ENCODE results near the gene HOXA7. TPM values are rescaled to one million over a fixed set of nuclear protein-coding genes. Genes with fewer than 3 reads are reported as not detected.

HOXA7 gene
- total RNA-seq, 6 experiments from 2014 or later, result 6.2 to 8.2 (median 6.8) TPM

DNA sequence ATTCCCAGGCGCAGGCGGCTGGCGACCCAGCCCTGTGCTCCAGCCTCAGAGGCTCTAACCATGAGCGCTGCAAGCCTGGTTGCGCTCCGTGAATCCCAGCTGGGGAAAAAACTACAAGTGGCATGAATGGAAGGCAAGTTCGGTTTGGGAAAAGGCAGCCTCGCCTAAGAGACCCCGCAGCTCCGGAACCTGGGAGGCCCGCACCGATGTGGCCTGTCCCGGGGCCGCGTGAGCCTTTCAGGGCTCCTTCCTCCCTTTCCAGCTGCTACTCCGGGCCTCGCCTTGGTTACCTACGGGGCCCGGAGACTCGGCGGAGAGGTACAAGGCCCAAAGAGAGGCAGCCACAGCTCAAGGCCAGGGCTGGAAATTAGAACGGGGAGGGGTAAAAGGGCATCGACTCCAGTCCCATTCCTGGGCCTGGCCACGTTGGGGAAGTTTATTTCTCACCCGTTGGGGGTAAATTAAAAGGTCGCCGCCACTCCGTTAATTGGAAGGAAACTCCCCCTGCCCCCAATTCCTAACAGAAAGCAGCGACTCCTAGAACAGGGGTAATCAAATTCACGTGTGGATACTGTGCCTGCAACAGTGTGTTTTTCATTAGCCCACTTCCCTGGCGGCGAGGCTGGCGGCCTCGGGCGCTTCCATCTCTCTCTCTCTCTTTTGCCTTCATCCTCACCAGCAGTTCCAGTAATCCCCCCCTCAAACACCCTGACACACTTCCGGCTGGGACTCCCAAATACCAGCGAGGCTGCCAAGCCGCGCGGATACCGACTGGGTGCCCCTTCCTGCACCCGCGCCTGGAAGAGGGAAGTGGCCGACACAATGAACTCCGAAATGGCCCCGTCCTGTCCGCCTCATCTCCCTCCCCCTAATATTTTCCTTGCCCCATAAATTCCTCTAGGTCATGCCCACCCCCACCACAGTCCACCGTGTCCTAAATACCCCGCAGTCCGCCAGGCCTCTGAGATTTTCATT is 10.3 kb upstream of the HOXA7 start:
- TF ChIP-seq, protein P1, sequence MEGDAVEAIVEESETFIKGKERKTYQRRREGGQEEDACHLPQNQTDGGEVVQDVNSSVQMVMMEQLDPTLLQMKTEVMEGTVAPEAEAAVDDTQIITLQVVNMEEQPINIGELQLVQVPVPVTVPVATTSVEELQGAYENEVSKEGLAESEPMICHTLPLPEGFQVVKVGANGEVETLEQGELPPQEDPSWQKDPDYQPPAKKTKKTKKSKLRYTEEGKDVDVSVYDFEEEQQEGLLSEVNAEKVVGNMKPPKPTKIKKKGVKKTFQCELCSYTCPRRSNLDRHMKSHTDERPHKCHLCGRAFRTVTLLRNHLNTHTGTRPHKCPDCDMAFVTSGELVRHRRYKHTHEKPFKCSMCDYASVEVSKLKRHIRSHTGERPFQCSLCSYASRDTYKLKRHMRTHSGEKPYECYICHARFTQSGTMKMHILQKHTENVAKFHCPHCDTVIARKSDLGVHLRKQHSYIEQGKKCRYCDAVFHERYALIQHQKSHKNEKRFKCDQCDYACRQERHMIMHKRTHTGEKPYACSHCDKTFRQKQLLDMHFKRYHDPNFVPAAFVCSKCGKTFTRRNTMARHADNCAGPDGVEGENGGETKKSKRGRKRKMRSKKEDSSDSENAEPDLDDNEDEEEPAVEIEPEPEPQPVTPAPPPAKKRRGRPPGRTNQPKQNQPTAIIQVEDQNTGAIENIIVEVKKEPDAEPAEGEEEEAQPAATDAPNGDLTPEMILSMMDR (IDR thresholded peaks at IDR 0.05), result no peak
- peak overlapping the region; percentile 99 for H3K27ac Mint-ChIP-seq
- H3K9me3 Mint-ChIP-seq, result no peaks in the 10 kb centered on the region
- peaks cover 72% of the 10 kb centered on the region for H3K36me3 Mint-ChIP-seq (ENCODE audit: low read depth)
- peak; percentile 66 for DNase-seq
- peaks cover 33% of the 10 kb centered on the region for H3K4me1 Mint-ChIP-seq (ENCODE audit: low read depth)
- H3K27me3 Mint-ChIP-seq (ENCODE audit: insufficient read depth), result peaks cover 27% of the 10 kb centered on the region
- H3K4me3 Mint-ChIP-seq, result peak overlapping the region; percentile 96

- peak; percentile 64 for DNase-seq
- no peaks in the 10 kb centered on the region for H3K9me3 Mint-ChIP-seq
- H3K27me3 Mint-ChIP-seq (ENCODE audit: insufficient read depth), result peaks cover 19% of the 10 kb centered on the region
- peaks cover 64% of the 10 kb centered on the region for H3K36me3 Mint-ChIP-seq (ENCODE audit: low read depth)
- H3K27ac Mint-ChIP-seq, result peak overlapping the region; percentile 99
- H3K4me3 Mint-ChIP-seq, result peak overlapping the region; percentile 96
- H3K4me1 Mint-ChIP-seq (ENCODE audit: low read depth), result peaks cover 25% of the 10 kb centered on the region
- TF ChIP-seq, protein P1 (IDR thresholded peaks at IDR 0.05), result no peak
These were observed 9.6 kb upstream of the HOXA7 start for GRCh38 chr7:27165996-27166530.

DNA sequence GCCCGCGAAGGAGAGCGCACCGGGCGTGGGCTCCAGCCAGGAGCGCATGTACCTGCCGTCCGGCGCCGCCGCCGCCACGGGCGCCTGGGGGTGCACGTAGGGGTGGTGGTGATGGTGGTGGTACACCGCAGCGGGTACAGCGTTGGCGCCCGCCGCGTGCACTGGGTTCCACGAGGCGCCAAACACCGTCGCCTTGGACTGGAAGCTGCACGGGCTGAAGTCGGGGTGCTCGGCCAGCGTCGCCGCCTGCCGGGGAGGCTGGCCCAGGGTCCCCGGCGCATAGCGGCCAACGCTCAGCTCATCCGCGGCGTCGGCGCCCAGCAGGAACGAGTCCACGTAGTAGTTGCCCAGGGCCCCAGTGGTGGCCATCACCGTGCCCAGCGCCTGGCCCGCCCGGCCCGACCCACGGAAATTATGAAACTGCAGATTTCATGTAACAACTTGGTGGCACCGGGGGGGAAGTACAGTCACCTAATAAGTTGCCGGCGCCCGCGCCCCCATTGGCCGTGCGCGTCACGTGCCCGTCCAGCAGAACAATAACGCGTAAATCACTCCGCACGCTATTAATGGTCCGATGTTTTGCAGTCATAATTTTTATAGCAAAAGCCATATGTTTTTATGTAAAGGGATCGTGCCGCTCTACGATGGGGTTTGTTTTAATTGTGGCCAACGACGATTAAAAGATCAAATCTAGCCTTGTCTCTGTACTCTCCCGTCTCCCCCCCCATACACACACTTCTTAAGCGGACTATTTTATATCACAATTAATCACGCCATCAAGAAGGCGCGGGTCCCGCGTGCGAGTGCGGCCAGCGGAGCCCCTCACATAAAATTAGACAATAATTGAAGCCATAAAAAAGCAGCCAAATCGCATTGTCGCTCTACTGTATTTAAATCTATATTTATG is 8.9 kb upstream of the HOXA7 start, which contains the start of gene HOXA9:
HOXA9 (minus strand) TSS at position 449 of the 907 bp plus-strand sequence; CDS start at position 369, 80 bp downstream.
- peak; percentile 96 for DNase-seq
- TF ChIP-seq, protein P1 (IDR thresholded peaks at IDR 0.05), result peak; percentile 33; the same call in 1 of the 2 replicates
- Mint-ChIP-seq H3K27me3 (ENCODE audit: insufficient read depth) (peaks cover 19% of the 10 kb centered on the region), H3K4me3 (peak within 1 kb of the TSS; percentile 96), H3K4me1 (ENCODE audit: low read depth) (peaks cover 22% of the 10 kb centered on the region), H3K36me3 (ENCODE audit: low read depth) (peaks cover 57% of the 10 kb centered on the region), H3K27ac (peak within 1 kb of the TSS; percentile 99), H3K9me3 (no peaks in the 10 kb centered on the region)

DNA sequence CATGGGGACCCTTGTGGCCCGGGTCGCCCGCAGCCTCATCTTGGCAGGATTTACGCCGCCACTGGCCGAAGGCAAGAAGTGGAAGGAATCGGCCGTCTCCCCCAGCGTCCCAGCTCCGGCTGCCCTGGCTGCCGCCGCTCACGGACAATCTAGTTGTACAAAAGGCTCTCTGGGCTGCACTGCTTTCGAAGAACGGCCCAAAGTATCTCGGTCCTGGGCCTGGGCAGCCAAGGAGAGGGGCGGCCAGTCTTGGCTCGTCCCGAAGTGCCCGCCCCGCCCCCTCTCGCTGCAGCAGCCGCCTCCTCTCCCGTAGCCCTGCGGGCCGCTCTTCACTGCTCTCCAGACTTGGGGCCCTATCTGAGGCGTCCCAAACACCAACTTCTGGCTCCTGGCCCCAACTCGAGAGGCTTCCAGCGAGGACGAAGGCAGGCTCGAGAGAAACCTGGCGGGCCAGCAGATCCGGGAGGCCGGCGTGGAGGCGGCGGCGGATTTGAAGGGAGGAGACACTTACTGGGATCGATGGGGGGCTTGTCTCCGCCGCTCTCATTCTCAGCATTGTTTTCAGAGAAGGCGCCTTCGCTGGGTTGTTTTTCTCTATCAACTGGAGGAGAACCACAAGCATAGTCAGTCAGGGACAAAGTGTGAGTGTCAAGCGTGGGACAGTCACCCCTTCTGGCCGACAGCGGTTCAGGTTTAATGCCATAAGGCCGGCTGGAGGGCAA is 8.1 kb upstream of the HOXA7 start:
- Mint-ChIP-seq H3K4me3 (peak overlapping the region; percentile 96), H3K27ac (peak overlapping the region; percentile 99), H3K4me1 (ENCODE audit: low read depth) (peaks cover 22% of the 10 kb centered on the region)

More for the DNA sequence above, 8.1 kb upstream of the HOXA7 start:
- no peak for DNase-seq
- peaks cover 17% of the 10 kb centered on the region for H3K27me3 Mint-ChIP-seq (ENCODE audit: insufficient read depth)
- no peaks in the 10 kb centered on the region for H3K9me3 Mint-ChIP-seq
- H3K36me3 Mint-ChIP-seq (ENCODE audit: low read depth), result peaks cover 53% of the 10 kb centered on the region
- TF ChIP-seq, protein P1 (IDR thresholded peaks at IDR 0.05), result peak; percentile 55; the same call in 1 of the 2 replicates

Data from HFFc6 (cell line).